ENCODE measurements around the gene KIF26B. TPM values are rescaled to one million over a fixed set of nuclear protein-coding genes. Genes with fewer than 3 reads are reported as not detected.
"Not testable (repeated sequence)": the region's sequence is repeated elsewhere in the genome, so short reads cannot be mapped to it uniquely, and the experiment has no call there.

Gene KIF26B
- total RNA-seq, 1 donor from 2014 or later, result 1.1 TPM

GRCh38 chr1:245334827-245335490 is 180.2 kb downstream of the KIF26B start:
- intact Hi-C loops (cut with DNase I), result no loop called here
- DNase-seq (ENCODE audit: low spot score), result no peak

- intact Hi-C loops (cut with DNase I); DNase-seq (ENCODE audit: low spot score): not testable (repeated sequence)
Measured at GRCh38 chr1:245335684-245336083, 180.9 kb downstream of the KIF26B start.

DNA sequence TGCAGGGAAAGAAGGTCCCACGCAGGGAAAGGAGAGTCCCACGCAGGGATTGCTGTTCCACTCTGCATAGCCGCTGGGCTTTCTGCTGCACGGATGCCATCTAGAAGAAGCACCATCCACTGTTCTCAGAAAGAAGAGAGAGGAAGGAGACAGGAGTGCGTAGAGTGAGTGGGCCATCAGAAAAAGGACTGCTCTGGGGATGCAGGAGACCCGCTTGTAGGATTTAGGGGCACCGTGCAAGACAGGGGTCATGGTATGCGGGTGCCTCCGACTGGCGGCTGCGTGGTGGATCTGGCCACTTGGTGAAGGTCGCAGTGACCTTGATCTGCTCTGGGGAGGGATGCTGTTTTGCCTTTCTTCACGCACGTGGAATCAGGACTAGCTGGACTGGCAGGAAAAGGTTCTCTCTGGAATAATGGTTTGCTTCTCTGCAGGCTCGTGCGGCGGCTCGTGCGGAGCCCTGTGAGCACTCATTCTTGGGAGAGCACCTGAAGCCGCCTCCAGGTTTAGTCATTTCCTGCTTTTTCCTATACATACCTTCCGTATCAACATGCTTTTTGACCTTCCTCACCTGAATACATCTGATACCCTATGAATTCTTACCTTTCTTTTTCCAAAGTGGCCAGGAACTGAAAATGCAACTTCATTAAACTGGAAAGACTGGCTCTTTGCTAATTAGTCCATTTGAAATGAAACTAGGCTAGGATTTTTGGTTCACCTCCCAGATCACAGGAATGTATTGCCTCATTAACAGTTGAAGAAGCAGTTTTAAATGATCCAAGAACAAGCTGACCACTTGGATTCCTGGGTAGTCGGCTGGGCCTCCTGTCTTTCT is 181.6 kb downstream of the KIF26B start:
- intact Hi-C loops (cut with DNase I), result no loop called here
- DNase-seq (ENCODE audit: low spot score), result no peak

DNA sequence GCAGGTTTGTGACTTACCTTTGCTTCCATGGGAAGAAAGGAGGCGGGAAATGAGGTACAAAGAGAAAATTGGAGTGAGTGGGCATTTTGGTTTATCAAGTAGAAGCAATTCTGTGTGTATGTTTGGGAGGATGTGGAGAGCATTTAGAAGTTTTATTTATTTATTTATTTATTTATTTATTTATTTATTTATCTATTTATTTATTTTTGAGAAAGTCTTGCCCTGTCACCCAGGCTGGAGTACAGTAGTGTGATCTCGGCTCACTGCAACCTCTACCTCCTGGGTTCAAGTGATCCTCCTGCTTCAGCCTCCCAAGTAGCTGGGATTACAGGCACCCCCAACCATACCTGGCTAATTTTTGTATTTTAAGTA is 182.2 kb downstream of the KIF26B start:
- DNase-seq (ENCODE audit: low spot score); intact Hi-C loops (cut with DNase I): not testable (repeated sequence)

DNA sequence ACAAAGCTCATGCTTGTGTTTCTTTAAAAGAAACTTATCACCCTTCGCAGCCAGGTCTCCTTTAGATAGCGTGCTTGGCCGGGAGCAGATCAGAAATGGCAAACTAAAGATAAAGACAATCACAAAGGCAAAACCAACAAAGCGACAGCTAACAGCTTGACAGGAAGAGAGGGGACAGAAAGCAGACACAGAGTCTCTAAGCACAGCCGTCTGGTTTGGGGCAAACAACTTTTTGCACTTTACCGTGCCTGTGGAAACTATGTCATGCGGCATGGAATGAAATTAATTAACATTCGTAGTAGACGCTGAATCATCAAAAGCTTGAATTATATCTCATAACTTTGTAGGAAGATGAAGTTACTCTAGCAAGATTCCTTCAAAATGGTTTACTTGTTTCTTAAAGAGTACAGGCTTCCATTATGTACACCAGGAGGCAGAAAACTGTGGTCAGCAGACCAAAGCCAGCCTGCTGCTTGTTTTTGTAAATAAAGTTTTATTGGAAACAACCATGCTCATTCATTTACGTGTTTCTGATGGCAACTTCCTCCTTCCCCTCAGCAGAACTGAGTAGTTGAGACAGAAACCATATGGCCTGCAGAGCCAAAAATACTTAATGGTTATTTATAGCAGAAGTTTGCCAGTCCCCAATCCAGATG is 183.2 kb downstream of the KIF26B start:
- no peak for DNase-seq (ENCODE audit: low spot score)
- intact Hi-C loops (cut with DNase I), result no loop called here

- intact Hi-C loops (cut with DNase I), result no loop called here
- no peak for DNase-seq (ENCODE audit: low spot score)
Measured at GRCh38 chr1:245338485-245338877, 183.7 kb downstream of the KIF26B start.

DNA sequence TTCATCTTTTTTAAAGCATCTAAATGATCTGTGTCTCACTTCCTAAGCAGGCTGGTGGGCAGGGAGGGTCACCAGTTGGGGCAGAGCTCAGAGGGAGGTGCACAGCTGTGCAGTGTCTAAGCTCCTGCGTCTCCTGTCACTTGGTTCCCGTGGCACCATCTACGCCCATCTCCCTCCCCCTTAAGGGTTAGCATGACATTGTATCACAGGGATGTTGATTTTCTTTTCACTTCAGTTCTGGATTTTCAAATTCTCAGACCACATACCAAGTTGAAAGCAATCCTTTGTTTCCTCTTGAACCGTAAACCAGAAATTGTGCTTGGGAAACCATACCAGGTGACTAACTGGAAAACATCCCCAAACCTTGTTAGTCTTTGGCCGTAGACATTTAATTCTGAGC is 187.0 kb downstream of the KIF26B start:
- intact Hi-C loops (cut with DNase I), result no loop called here
- DNase-seq (ENCODE audit: low spot score), result no peak

- intact Hi-C loops (cut with DNase I), result no loop called here
- peak; percentile 62 for DNase-seq (ENCODE audit: low spot score)
Measured at GRCh38 chr1:245345191-245345884, 190.6 kb downstream of the KIF26B start.

DNA sequence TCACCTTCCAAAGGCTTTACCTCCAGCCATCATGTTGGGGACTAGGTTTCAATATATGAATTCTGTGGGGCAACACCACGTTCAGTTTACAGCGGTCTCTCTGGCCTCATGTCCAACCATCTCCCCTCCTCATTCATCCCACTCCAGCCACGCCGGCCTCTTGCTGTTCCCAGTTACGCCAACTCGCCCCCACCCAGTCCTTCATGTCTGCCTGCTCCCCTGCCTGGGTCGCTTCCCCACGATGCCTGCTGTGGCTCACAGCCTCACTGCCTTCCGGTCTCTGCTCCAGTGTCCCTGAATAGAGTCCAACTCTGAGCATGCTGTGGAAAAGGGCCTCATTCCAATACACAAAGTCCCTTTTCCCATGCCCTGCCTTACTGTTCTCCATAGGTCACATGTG is 193.8 kb downstream of the KIF26B start:
- intact Hi-C loops (cut with DNase I), result no loop called here
- DNase-seq (ENCODE audit: low spot score), result peak; percentile 20

GRCh38 chr1:245353411-245353810 is 198.6 kb downstream of the KIF26B start:
- DNase-seq (ENCODE audit: low spot score), result no peak
- intact Hi-C loops (cut with DNase I), result no loop called here

DNA sequence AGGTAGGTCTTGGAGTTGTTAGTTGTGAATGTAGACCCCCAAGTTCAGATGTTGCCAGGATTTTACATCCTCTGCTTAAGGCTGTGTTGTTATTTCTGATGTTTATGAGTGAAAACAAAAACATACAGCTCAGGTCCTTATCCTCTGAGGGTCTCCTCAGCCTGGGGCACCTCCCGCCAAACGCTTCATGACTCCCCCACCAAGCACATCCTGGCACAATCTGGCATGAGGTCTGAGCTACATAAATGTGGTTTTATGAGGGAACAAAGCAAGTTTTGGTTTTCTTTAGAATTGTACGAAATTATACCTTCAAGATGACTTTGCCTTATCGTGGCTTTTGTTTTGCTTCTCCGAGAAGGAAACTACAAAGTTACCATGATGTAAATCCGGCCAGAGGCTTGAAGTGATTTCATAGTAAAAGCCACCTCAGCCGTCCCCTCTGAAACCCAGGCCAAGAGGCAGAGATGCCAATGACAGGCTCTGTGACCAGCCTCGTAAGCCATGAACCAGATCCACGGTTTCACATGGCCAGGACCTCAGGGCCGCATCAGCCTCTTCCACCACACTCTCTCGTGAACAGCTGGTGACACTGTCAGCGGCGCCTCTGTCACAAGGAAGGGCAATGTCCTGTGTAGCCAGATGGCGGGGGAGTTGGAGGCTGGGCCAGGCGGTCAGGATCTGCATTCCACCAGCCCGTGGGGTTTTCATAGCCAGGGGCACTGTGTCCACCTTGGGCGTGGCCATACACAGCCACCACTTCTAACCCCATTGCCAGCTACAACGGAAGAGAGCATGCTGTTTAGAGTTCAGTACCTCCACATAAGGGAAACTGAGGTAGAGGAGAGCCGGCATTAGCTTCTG is 199.4 kb downstream of the KIF26B start:
- intact Hi-C loops (cut with DNase I), result no loop called here
- DNase-seq (ENCODE audit: low spot score), result peak; percentile 26

- DNase-seq (ENCODE audit: low spot score), result peak; percentile 61
- intact Hi-C loops (cut with DNase I), result not testable (repeated sequence)
Measured at GRCh38 chr1:245355851-245356630, 201.3 kb downstream of the KIF26B start.

GRCh38 chr1:245356891-245357585 is 202.3 kb downstream of the KIF26B start:
- DNase-seq (ENCODE audit: low spot score), result peak; percentile 63

GRCh38 chr1:245359101-245359680 is 204.4 kb downstream of the KIF26B start:
- intact Hi-C loops (cut with DNase I), result not testable (repeated sequence)
- DNase-seq (ENCODE audit: low spot score), result peak; percentile 57

More at GRCh38 chr1:245356891-245357585, 202.3 kb downstream of the KIF26B start:
- intact Hi-C loops (cut with DNase I), result no loop called here

GRCh38 chr1:245361065-245361464 is 206.3 kb downstream of the KIF26B start:
- no peak for DNase-seq (ENCODE audit: low spot score)
- intact Hi-C loops (cut with DNase I), result no loop called here

DNA sequence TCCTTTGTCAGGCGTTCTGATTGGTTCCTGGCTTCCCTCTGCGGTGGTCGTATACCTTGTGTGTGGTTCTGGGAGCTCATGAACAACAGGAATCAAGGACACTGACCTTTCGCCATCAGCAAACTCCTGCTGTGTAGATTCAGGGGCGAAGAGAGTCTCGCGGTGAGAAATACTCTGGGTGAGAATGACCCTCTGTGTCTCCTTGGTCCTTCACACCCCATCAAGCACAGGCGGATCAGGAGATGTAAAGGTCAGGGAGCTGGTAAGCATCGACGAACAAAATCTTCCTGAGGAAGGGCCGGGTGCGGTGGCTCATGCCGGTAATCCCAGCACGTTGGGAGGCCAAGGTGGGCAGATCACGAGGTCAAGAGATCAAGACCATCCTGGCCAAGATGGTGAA is 207.2 kb downstream of the KIF26B start:
- intact Hi-C loops (cut with DNase I), result no loop called here
- peak; percentile 58 for DNase-seq (ENCODE audit: low spot score)

DNA sequence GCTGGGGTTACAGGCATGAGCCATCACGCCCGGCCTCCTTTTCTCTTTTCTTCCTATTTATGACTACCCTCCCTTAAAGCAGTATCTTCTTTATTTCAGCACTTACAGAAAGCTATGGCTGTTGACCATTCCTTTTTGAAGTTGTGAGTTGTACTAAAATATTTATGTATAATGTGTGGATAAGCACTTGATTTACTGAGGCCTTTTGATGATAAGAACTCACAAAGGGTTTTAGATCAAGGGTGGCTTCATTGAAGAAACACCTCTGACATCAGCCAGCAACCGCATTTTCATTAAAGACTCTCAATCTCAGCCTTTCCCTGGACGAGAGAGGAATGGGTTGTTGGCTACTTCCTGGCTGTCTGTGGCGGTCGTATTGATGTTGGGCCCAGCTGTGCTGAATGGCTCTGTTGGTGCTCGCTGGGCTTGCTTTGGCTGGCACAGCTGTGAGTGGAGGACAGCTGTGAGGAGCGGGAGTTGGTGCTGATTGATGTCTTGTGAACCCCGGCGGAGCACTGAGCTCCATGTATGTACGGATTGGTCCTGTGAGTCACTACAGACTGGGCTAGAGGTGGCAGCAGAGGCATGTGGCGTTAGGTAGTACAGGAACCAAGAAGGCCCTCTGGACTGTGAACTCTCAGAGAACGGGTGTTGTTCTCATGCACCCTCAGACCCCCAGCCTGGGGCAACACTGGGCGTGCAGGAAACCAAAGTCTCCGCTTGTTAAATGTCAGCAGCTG is 208.8 kb downstream of the KIF26B start:
- peak; percentile 57 for DNase-seq (ENCODE audit: low spot score)
- intact Hi-C loops (cut with DNase I), result no loop called here

Data from cardiac septum (tissue), 1 donor.